MV-4-11 (cell line): Measurements from ENCODE around the gene PRKCA.

ENCODE experiments used
- DNase-seq: peaks from one replicate; lab custom pipeline; 2025; lab: John Stamatoyannopoulos, UW

Gene PRKCA

GRCh38 chr17:66655461-66655860 lies 353.0 kb downstream of the PRKCA start:
- no peak for DNase-seq

DNA sequence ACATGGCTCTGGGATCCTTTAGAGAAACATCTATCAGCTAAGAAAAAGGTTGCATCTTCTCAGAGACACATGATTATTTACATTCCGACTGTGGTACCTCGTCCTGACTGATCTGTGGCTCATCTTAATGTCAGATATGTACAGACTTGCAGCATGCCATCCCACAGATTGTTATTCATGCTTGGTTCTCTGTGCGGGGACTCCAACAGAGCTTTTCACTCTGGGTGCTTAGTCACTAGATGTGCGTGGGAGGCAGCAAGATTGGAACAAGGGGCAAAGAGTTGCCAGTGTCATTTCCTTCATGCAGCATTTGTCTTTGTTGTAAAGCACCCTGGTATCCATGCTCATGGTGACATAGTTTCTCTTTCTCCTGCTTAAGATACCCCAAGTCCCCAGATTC lies 353.4 kb downstream of the PRKCA start:
- no peak for DNase-seq

DNA sequence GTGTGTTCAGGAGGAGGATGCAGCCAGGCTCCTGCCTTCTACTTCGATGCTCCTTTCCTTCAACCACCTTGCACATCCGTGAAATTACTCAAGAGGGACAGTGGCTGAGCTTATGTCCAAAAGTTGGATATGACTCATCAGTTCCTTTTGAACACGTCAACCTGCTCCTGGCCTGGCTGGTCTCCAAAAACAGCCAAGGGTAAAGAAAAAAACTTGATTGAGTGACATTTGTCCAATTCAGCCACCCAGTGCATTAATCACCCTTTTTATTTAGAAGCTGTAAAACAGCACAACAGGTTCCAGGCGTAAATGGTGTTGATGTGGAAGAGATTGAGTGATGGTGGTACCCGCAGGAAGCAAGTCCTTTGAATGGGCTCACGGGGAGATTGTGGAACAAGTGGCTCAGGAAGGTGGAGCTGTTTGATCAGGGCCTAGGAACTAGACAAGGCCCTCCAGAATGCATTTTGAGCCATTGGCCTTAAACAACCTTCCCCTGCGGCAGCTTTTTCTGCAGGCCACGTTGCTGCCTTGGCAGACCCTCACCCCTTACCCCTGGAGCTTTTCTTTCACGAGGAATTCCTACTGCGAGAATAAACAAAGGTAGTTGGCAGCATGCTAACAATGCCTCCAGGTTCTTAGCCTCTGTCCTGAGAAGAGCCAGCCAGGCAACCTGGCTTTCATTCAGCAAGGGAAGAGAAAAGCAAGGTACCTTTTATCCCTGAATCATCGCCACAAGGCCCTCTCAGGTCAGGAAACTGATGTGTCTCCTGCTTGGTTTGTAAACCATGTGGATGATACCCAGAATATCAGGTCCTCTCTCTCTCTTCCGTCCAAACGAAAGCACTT lies 359.2 kb downstream of the PRKCA start:
- peak; percentile 15 for DNase-seq

DNA sequence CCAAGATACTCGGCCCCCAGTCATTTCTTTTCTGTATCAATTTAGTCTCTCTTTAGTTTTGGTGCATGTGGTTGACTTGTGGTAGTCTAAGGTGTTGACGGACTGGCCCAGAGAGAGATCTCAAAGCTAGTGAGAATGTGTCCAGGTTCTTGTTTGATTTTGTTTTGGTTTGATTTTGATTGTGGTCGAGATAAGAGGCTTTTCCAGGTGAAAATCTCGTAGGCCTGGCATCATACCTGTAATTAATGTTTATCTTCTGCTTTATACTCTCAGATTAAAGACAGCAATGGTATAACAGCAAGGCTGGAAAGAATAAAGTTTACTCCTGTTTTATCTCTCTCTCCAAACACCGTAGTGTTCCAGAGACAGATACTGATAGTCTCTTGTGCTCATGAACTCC lies 360.1 kb downstream of the PRKCA start:
- no peak for DNase-seq

- DNase-seq, result no peak
Measured at GRCh38 chr17:66663041-66663606, 360.7 kb downstream of the PRKCA start.

- no peak for DNase-seq
Measured at GRCh38 chr17:66664336-66664735, 361.9 kb downstream of the PRKCA start.

GRCh38 chr17:66665194-66665593 lies 362.8 kb downstream of the PRKCA start:
- no peak for DNase-seq

DNA sequence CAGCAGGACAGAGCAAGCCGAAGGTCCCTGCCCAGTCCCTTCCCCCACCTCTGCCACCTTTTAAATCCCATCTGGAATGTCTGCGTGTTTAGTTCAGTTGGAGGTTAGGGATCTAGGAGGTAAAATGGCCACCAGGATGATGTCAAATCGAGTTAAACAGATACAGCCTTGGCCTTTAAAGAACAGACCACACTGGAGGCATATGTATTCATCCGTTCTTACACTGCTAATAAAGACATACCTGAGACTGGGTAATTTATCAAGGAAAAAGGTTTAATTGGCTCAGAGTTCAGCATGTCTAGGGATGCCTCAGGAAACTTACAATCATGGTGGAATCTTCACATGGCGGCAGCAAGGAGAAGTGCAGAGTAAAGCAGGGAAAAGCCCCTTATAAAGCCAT lies 364.7 kb downstream of the PRKCA start:
- no peak for DNase-seq

- peak; percentile 55 for DNase-seq
Measured at GRCh38 chr17:66667491-66668030, 365.1 kb downstream of the PRKCA start.

DNA sequence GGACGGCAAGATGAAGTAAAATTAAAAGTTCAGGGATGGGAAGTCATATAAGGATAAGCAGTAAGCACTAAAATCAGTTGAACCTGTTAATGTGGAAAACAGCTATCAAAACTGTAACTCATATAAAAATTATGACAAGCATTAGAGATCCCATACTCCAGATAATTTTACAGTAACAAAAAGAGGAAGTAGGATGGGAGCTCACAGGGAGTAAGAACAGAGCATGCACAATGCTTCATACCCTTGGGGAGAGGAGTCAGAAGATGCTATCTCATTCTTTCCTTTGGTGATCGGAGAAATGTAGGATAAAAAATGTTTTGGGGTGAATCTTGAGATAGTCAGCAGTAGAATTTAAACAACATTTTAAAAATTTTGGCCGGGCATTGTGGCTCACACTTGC lies 367.8 kb downstream of the PRKCA start:
- no peak for DNase-seq

- no peak for DNase-seq
Measured at GRCh38 chr17:66671156-66671555, 368.7 kb downstream of the PRKCA start.

- DNase-seq, result no peak
Measured at GRCh38 chr17:66673668-66674276, 371.4 kb downstream of the PRKCA start.

DNA sequence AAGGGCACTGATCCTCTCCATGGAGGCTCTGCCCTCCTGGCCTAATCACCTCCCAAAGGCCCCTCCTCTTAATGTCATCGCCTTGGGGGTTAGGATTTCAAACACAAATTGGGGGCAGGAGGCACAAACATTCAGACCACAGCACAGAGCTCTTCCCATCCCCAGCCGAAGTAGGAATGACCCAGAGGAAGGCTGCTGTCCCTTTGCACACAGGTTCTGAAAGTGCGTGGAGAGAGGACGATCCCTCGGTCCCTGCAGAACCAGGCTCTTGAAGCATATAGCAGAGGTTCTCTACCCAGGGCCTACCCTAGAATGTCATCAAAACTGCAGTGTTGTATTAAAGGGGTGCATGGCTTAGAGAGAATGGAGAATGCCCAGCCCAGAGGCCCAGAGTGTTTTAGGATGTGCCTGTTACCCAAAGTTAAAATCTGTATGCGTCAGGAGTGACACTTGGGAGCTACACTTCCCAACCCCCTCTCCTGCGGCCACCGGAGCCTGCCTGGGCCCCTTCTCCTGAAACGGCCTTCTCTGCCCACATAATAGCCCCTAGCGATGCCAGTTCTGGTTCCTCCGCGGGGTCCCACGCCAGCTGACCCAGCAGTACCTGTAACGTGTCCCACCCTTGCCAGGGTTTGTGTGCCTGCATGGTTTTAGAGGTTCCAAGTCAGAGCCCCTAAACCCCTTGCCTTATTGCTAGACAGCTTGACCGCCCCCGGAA lies 373.0 kb downstream of the PRKCA start:
- DNase-seq, result no peak

GRCh38 chr17:66675991-66676371 lies 373.6 kb downstream of the PRKCA start:
- DNase-seq, result no peak

DNA sequence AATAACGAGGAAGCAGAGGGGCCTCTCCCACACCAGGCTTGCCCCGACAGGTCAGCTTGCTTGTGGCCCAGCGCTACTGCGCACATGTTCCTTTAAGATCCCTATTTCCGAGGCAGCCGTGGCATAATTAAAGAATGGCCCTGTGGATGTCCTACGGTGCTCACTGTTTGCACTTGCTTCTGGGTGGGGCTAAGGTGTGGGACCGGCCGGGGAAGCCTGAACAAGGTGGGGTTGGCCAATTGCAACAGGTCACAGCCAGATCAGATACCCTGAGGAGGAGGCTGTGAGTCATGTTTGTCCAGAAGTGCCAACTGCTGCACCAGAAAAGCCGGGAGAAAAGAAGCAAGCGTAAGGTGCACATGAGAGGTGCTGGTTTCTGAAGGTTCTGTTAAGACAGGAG lies 374.0 kb downstream of the PRKCA start:
- DNase-seq, result no peak

DNA sequence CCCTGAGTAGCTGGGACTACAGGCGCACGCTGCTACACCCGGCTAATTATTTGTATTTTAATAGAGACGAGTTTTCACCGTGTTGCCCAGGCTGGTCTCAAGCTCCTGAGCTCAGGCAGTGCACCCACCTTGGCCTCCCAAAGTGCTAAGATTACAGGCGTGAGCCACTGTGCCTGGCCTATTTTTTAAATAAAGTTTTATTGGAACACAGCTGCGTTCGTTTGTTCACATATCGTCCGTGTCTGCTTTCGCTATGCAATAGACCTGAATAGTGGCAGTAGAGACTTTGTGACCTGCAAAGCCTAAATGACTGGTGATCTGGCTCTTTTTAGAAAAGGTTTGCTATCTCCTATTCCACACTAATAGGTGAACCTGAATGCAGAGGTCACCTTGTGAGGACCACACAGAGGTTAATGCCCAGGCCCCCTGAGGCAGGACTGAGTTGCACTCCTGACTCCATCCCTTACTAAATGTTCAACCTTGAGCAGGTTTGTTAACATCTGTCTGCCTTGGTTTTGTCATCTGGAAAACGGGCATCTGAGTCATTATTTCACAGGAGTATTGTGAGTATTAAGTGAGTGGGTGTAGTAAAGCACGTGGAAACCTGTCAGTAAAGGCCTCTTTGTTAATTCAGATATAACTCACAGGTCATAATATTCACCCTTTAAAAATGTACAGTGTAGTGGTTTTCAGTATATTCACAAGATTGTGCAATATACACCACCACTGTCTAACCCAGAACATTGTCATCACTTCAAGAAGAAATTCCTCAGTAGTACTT lies 375.0 kb downstream of the PRKCA start:
- DNase-seq, result peak; percentile 18

DNA sequence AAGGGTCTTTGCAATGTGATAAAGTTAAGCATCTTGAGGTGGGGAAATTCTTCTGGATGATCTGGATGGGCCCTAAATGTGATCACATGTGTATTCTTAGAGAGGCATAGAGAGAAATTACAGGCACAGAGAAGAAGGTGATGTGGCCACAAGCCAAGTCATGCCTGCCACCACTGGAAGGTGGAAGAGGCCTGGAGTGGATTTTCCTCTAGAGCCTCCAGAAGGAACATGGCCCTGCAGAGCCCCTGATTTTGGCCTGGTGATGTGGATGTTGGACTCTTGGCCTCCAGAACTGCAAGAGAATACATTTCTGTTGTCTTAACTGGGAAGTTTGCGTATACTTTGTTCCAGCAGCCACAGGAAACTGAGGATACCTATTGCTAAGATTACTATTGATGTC lies 375.6 kb downstream of the PRKCA start:
- DNase-seq, result no peak

DNA sequence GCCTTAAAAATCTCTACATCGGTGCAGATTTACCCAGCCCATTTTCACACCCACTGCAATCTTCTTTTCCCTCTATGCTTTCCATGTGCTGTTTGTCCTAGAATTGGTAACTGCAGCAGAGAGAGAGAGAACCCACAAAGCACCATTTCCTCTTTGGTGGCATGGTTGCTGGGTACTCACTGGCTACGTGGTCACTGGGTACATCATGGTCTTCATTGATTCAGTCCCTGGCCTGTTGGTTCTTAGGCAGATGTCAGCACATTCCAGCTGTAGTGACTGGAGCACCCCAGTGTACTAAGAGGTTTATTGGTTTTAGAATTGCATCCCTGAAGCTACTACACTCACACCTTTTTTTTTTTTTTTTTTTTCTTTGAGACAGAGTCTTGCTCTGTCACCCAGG lies 376.4 kb downstream of the PRKCA start:
- peak; percentile 80 for DNase-seq

DNA sequence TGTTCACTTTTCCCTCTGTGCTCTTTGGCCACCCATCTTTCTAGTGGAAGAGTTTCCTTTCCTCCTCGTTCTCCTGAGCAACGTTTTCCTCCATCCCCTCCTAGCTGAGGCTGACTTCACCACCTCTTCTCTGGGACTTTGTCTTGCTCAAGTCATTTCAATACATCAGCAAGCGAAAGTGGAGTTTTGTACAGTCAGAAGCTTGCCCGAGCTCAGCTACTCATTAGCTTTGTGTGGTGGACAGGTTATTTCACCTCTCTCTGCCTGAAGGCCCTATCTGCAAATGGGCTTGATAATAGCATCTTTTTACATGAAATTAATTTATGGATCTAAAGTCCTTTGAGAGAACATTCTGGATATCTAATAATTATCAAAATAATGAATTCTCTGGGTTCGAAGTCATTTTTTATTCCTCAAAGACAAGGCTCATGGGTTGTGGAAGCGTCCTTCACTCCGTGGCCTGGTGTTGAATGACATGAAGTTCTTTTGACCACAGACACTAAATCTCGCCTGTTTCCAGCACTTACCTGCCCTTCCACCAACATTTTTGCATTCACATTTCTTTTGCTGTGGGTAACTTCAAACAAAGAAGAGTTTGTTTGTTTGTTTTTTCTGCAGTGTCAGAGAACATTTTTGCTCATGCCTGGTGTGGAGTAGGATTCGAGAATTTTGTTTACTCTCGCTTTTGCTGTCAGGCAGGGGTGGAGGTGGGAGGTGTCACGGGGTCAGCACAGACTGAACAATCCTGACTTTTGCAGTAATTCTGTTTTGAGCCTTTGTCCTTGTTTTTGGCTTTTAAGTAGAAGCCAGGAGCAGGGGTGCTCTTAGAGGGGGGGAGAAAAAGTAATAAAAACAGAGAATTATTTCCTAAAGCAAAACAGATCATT lies 377.5 kb downstream of the PRKCA start:
- no peak for DNase-seq

- DNase-seq, result no peak
Measured at GRCh38 chr17:66682283-66682682, 379.9 kb downstream of the PRKCA start.

GRCh38 chr17:66684261-66684660 lies 381.8 kb downstream of the PRKCA start:
- no peak for DNase-seq
